K562 treated with DMSO at 1 percent for 4 hours (cell line): ENCODE measurements around the gene SERTAD4. TPM values are rescaled to one million over a fixed set of nuclear protein-coding genes. Genes with fewer than 3 reads are reported as not detected.

Experiments
- total RNA-seq: library from RNA; unstranded; fragments of 300-600 nt; gene quantifications from 2 replicates; pipeline ENCODE4 v1.2.3, GENCODE V29; 2022; ENCODE audit not compliant: insufficient read depth

The SERTAD4 gene
- not detected in 2 replicates for total RNA-seq

GRCh38 chr1:210232511-210233215, at the start of gene SERTAD4:
TSS of gene SERTAD4 (plus strand) at chr1:210232796. CDS start at chr1:210237961, 5,165 bp downstream.

Other genes starting within 250 kb of the SERTAD4 start
- not detected in 2 replicates for gene HHAT, start 96.1 kb downstream of the SERTAD4 start, total RNA-seq